NAMALWA (cell line): ENCODE data around the gene TPST1.
"Not testable (repeated sequence)": the region's sequence is repeated elsewhere in the genome, so short reads cannot be mapped to it uniquely, and the experiment has no call there.

Experiments
- DNase-seq: peaks from one replicate; pipeline ENCODE4 v3.0.0-alpha.2; 2015; ENCODE audit warnings: low spot score

TPST1 gene

GRCh38 chr7:66283003-66283920 lies 78.1 kb downstream of the TPST1 start:
- no peak for DNase-seq

GRCh38 chr7:66296001-66296521 lies 90.9 kb downstream of the TPST1 start:
- DNase-seq = no peak

GRCh38 chr7:66296557-66296956 lies 91.4 kb downstream of the TPST1 start:
- DNase-seq = no peak

GRCh38 chr7:66297579-66297978 lies 92.4 kb downstream of the TPST1 start:
- no peak for DNase-seq

- no peak for DNase-seq
Measured at GRCh38 chr7:66301249-66301648, 96.1 kb downstream of the TPST1 start.

GRCh38 chr7:66301737-66302136 lies 96.6 kb downstream of the TPST1 start:
- DNase-seq = no peak

GRCh38 chr7:66303454-66304155 lies 98.5 kb downstream of the TPST1 start:
- no peak for DNase-seq

GRCh38 chr7:66304536-66304935 lies 99.4 kb downstream of the TPST1 start:
- DNase-seq = no peak

GRCh38 chr7:66306243-66306642 lies 101.1 kb downstream of the TPST1 start:
- DNase-seq = no peak

- no peak for DNase-seq
Measured at GRCh38 chr7:66307591-66308215, 102.6 kb downstream of the TPST1 start.

GRCh38 chr7:66308411-66308810 lies 103.3 kb downstream of the TPST1 start:
- DNase-seq = no peak

- DNase-seq = no peak
Measured at GRCh38 chr7:66310620-66311019, 105.5 kb downstream of the TPST1 start.

- DNase-seq = no peak
Measured at GRCh38 chr7:66313886-66314568, 108.9 kb downstream of the TPST1 start.

- peak; percentile 9 for DNase-seq
Measured at GRCh38 chr7:66315192-66315591, 110.1 kb downstream of the TPST1 start.

GRCh38 chr7:66319407-66319979 lies 114.4 kb downstream of the TPST1 start:
- DNase-seq = no peak

GRCh38 chr7:66321283-66321682 lies 116.1 kb downstream of the TPST1 start:
- no peak for DNase-seq

- no peak for DNase-seq
Measured at GRCh38 chr7:66323114-66323796, 118.1 kb downstream of the TPST1 start.

GRCh38 chr7:66324985-66325384 lies 119.9 kb downstream of the TPST1 start:
- DNase-seq = not testable (repeated sequence)

- DNase-seq = no peak
Measured at GRCh38 chr7:66326501-66327215, 121.5 kb downstream of the TPST1 start.

- DNase-seq = no peak
Measured at GRCh38 chr7:66330961-66331360, 125.8 kb downstream of the TPST1 start.
